A549 (cell line): ENCODE measurements around the gene EME2.

Experiments used
- CTCF ChIP-seq: fragments of >200 bp; sonication (Bioruptor Twin); formaldehyde crosslinking; IDR thresholded peaks from 3 replicates; pipeline ENCODE4 v1.5.1; 2016
- MYC ChIP-seq: IDR thresholded peaks from 2 replicates; pipeline ENCODE4 v1.6.1; 2012; ENCODE audit warnings: mild to moderate bottlenecking, inconsistent platforms, low read length, improper control_type of control experiment, borderline replicate concordance
- POLR2A ChIP-seq: IDR thresholded peaks from 2 replicates; pipeline ENCODE4 v1.6.1; 2012; ENCODE audit warnings: mild to moderate bottlenecking, low read length
- RAD21 ChIP-seq, 2 experiments: fragments of >200 bp in 1 of 2; sonication (Bioruptor Twin) in 1 of 2; formaldehyde crosslinking in 1 of 2; IDR thresholded peaks in 1 of 2; conservative IDR thresholded peaks in 1 of 2; 2 replicates in 1 of 2; 3 replicates in 1 of 2; pipeline ENCODE4 v1.6.1; 2012 to 2018; ENCODE audit warnings: inconsistent platforms in 1 of 2

- TF ChIP-seq POLR2A (no peak), CTCF (no peak), MYC (no peak), RAD21 (conservative IDR thresholded peaks at IDR 0.05 in 1 of 2, IDR thresholded peaks at IDR 0.05 in 1 of 2) (no peak)
Measured at GRCh38 chr16:1818204-1818872, 45.7 kb downstream of the EME2 start.
